ENCODE measurements around the gene PTPRN. TPM values are rescaled to one million over a fixed set of nuclear protein-coding genes. Genes with fewer than 3 reads are reported as not detected.
"Not testable (repeated sequence)": the region's sequence is repeated elsewhere in the genome, so short reads cannot be mapped to it uniquely, and the experiment has no call there.

The PTPRN gene
- total RNA-seq, 1 donor from 2014 or later: not detected

DNA sequence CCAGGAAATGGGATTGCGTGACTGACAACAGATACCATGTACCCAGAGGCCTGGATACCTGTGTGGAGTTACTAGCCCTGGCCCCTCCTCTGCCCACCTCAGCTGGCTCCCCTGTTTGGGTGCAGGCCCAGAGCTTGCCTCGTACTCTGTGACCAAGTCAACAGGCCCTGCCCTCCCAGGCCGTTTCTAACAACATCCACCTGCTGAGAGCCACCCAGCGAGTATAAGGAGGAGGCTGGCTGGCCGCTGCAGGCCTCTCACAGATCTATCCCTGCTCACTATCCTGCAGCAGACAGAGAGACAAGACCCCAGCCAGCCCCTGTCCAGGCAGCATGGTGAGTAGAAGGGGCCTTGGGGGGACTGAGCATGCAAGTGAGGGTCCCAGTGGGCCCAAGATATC, 43.0 kb downstream of the PTPRN start:
- intact Hi-C loops (cut with DNase I): no loop called here
- ATAC-seq (peak; percentile 13 to 22), DNase-seq (peak; percentile 52)
- Histone ChIP-seq H3K4me1 (no peaks in the 10 kb centered on the region), H3K36me3 (no peaks in the 10 kb centered on the region), H3K27ac (no peak overlapping the region), H3K9me3 (no peaks in the 10 kb centered on the region), H3K4me3 (no peak overlapping the region), H3K27me3 (ENCODE audit: low read depth) (no peaks in the 10 kb centered on the region)
- TF ChIP-seq, protein P1, sequence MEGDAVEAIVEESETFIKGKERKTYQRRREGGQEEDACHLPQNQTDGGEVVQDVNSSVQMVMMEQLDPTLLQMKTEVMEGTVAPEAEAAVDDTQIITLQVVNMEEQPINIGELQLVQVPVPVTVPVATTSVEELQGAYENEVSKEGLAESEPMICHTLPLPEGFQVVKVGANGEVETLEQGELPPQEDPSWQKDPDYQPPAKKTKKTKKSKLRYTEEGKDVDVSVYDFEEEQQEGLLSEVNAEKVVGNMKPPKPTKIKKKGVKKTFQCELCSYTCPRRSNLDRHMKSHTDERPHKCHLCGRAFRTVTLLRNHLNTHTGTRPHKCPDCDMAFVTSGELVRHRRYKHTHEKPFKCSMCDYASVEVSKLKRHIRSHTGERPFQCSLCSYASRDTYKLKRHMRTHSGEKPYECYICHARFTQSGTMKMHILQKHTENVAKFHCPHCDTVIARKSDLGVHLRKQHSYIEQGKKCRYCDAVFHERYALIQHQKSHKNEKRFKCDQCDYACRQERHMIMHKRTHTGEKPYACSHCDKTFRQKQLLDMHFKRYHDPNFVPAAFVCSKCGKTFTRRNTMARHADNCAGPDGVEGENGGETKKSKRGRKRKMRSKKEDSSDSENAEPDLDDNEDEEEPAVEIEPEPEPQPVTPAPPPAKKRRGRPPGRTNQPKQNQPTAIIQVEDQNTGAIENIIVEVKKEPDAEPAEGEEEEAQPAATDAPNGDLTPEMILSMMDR (IDR thresholded peaks at IDR 0.05): no peak

DNA sequence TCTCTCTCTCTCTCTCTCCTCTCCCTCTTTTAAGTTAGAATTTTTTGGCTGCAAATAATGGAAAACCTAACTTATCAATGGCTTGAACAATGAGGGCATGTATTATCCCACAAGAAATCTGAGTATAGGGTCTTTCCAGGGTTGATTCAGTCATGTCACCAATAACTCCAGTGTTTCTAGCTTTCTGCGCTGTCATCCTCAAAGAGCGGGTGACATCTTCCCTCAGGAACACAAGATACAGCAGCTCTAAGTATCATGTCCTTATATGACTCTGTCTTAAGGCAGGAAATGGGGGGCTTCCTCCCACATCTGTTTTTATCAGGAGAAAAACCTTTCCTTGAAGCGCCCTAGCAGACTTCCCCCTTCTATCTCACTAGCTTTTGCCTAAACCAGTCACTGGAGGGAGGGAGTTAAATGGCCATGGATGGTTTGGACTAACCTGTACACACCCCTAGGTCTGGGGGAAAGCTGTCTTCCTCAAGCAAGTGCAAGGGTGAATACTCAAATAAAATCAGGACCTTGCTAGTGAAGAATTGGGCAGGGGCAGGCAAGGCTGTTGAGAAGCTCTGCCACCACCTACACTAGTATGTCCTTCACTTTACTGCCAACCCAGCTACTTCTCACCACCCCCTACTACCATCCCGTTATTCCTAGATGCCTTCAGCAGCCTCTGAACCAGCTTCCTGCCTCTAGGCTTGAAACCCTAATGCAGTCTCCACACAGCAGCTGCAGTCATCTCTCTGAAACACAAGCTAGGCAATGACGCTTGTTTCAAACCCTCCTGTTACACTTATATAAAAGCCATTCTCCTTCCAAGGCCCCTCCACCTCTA, 48.0 kb downstream of the PTPRN start:
- DNase-seq: no peak
- TF ChIP-seq, protein P1 (IDR thresholded peaks at IDR 0.05): no peak
- ATAC-seq: no peak
- H3K36me3 ChIP-seq: no peaks in the 10 kb centered on the region
- H3K27me3 ChIP-seq (ENCODE audit: low read depth): peaks cover 6% of the 10 kb centered on the region
- no peak overlapping the region for H3K4me3 ChIP-seq
- no peaks in the 10 kb centered on the region for H3K4me1 ChIP-seq
- intact Hi-C loops (cut with DNase I): no loop called here
- H3K9me3 ChIP-seq: no peaks in the 10 kb centered on the region
- no peak overlapping the region for H3K27ac ChIP-seq

DNA sequence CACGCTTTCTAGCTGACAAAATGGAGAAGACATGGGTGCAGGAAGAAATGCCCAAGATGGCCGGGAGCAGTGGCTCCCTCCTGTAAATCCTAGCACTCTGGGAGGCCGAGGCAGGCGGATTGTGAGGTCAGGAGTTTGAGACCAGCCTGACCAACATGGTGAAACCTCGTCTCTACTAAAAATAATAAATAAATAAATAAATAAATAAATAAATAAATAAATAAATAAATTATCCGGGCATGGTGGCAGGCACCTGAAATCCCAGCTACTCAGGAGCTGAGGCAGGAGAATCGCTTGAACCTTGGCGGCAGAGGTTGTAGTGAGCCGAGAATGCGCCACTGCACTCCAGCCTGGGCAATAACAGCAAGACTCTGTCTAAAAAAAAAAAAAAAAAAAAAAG, 50.3 kb downstream of the PTPRN start:
- H3K36me3 ChIP-seq; intact Hi-C loops (cut with DNase I); H3K4me3 ChIP-seq; H3K9me3 ChIP-seq; ATAC-seq; H3K27me3 ChIP-seq (ENCODE audit: low read depth); DNase-seq; H3K27ac ChIP-seq: not testable (repeated sequence)
- H3K4me1 ChIP-seq: peaks cover 13% of the 10 kb centered on the region

DNA sequence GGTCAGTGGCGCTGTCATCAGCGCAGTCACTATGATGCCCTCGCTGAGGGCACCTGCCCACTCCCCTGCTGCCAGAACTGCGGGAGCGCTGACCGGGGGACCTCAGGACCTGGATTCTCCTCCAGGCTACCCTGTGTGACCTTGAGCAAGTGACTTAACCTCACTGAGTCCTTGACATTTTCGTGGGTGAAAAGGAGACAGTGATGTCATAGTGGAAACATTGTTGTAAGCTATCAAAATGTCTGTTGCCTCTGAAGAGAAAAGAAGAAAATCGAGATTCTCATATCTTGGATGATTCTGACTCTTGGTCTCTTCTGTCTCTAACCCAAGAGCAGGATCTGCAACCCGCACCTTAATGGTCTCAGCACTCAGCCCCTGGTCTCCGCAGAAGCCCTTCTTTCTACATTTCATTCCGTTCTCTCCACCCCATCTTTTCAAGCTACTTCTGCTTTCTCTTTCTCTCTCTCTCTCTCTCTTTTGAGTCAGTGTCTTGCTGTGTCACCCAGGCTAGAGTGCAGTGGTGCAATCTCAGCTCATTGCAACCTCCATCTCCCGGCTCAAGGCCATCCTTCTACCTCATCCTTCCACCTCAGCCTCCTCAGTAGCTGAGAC, 54.5 kb downstream of the PTPRN start:
- Histone ChIP-seq H3K4me1 (peaks cover 38% of the 10 kb centered on the region), H3K27ac (peak overlapping the region; percentile 85), H3K36me3 (peaks cover 9% of the 10 kb centered on the region), H3K4me3 (peak overlapping the region; percentile 72), H3K9me3 (no peaks in the 10 kb centered on the region), H3K27me3 (ENCODE audit: low read depth) (no peaks in the 10 kb centered on the region)
- intact Hi-C loops (cut with DNase I): no loop called here
- TF ChIP-seq, protein P1 (IDR thresholded peaks at IDR 0.05): no peak
- peak; percentile 5 to 21 for ATAC-seq
- DNase-seq: no peak

DNA sequence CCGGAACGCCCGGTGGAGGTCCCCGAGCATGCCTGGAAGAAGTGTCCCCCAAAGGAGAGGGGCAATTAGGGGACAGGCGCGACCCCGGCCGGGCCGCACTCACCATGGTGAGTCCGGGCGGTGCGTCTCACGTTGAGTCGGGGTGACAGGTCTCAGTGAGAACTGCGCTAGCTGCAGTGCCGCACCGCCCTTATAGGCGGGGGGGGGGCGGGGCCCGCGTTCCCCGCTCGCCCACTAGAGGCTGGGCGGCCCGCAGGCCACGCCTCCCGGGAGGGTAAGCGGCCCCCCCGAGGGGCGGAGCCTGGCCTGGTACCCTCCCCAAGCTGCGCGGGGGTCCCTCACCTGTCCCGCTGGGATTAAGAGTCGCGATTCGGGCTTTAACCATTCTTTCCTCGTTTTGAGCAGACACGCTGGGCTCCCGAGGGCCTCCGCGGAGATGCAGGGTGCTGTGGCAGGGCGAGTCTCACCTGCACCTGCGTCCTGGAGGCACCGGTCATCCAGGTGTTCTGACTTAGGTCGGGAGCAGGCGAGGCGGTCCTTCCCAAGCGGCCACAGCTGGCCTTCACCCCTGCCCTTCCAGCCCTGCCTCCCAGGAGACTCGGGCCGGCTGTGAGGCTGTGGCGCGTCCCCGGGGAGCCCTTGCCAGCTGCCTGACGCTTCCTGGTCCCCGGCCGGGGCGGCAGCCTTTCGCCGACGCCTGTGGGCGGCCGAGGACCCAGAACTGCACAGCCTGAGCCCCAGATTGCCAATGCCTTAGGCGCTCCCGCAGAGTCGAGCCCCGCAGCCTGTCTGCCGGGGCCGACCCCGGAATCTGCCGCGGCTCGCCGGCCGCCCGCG, 55.2 kb downstream of the PTPRN start, which contains the start of gene TUBA4A:
Gene TUBA4A, minus strand, starts transcription at position 166 of the 837 bp plus-strand sequence. Its CDS starts 60 bp downstream, at position 106.
- intact Hi-C loops (cut with DNase I): no loop called here

More for the DNA sequence above, 55.2 kb downstream of the PTPRN start, which contains the start of gene TUBA4A:
- TF ChIP-seq, protein P1 (IDR thresholded peaks at IDR 0.05): peak; percentile 14
- H3K36me3 ChIP-seq: peaks cover 9% of the 10 kb centered on the region
- no peaks in the 10 kb centered on the region for H3K9me3 ChIP-seq
- peaks cover 45% of the 10 kb centered on the region for H3K4me1 ChIP-seq
- DNase-seq (peak; percentile 93), ATAC-seq (peak; percentile 94)
- no peaks in the 10 kb centered on the region for H3K27me3 ChIP-seq (ENCODE audit: low read depth)
- peak within 1 kb of the TSS; percentile 72 for H3K4me3 ChIP-seq
- peak within 1 kb of the TSS; percentile 85 for H3K27ac ChIP-seq

Measured in lower lobe of right lung (tissue), 2 donors.